ENCODE data around the gene ZNF362.
"Not testable (repeated sequence)": the region's sequence is repeated elsewhere in the genome, so short reads cannot be mapped to it uniquely, and the experiment has no call there.

ZNF362 gene

GRCh38 chr1:33305816-33306652 is 49.7 kb downstream of the ZNF362 start:
- DNase-seq (ENCODE audit: low read depth in 2 of 3, low spot score in 2 of 3) = no peak

GRCh38 chr1:33306653-33307493 is 50.6 kb downstream of the ZNF362 start:
- no peak for DNase-seq (ENCODE audit: low read depth in 2 of 3, low spot score in 2 of 3)

GRCh38 chr1:33307494-33307864 is 51.2 kb downstream of the ZNF362 start:
- DNase-seq (ENCODE audit: low read depth in 2 of 3, low spot score in 2 of 3) = no peak

- not testable (repeated sequence) for DNase-seq (ENCODE audit: low read depth in 2 of 3, low spot score in 2 of 3)
Measured at GRCh38 chr1:33309351-33309750, 53.1 kb downstream of the ZNF362 start.

- DNase-seq (ENCODE audit: low read depth in 2 of 3, low spot score in 2 of 3) = no peak
Measured at GRCh38 chr1:33310702-33311101, 54.4 kb downstream of the ZNF362 start.

- DNase-seq (ENCODE audit: low read depth in 2 of 3, low spot score in 2 of 3) = no peak
Measured at GRCh38 chr1:33311706-33312412, 55.6 kb downstream of the ZNF362 start.

GRCh38 chr1:33312413-33312749 is 56.1 kb downstream of the ZNF362 start:
- DNase-seq (ENCODE audit: low read depth in 2 of 3, low spot score in 2 of 3) = no peak

GRCh38 chr1:33314416-33314815 is 58.1 kb downstream of the ZNF362 start:
- DNase-seq (ENCODE audit: low read depth in 2 of 3, low spot score in 2 of 3) = no peak

- no peak for DNase-seq (ENCODE audit: low read depth in 2 of 3, low spot score in 2 of 3)
Measured at GRCh38 chr1:33316601-33317000, 60.3 kb downstream of the ZNF362 start.

- no peak for DNase-seq (ENCODE audit: low read depth in 2 of 3, low spot score in 2 of 3)
Measured at GRCh38 chr1:33317354-33317753, 61.1 kb downstream of the ZNF362 start.

GRCh38 chr1:33317946-33318345 is 61.7 kb downstream of the ZNF362 start:
- no peak for DNase-seq (ENCODE audit: low read depth in 2 of 3, low spot score in 2 of 3)

GRCh38 chr1:33319186-33319948 is 63.1 kb downstream of the ZNF362 start:
- no peak for DNase-seq (ENCODE audit: low read depth in 2 of 3, low spot score in 2 of 3)

- DNase-seq (ENCODE audit: low read depth in 2 of 3, low spot score in 2 of 3) = no peak
Measured at GRCh38 chr1:33319949-33320618, 63.8 kb downstream of the ZNF362 start.

- no peak for DNase-seq (ENCODE audit: low read depth in 2 of 3, low spot score in 2 of 3)
Measured at GRCh38 chr1:33320619-33321165, 64.4 kb downstream of the ZNF362 start, which contains the start of gene A3GALT2. TSS of gene A3GALT2 (minus strand) at chr1:33321098. CDS start at chr1:33321098, 0 bp downstream.

GRCh38 chr1:33321178-33321577 is 64.9 kb downstream of the ZNF362 start:
- DNase-seq (ENCODE audit: low read depth in 2 of 3, low spot score in 2 of 3) = no peak

GRCh38 chr1:33322109-33322508 is 65.8 kb downstream of the ZNF362 start:
- DNase-seq (ENCODE audit: low read depth in 2 of 3, low spot score in 2 of 3) = no peak

- no peak for DNase-seq (ENCODE audit: low read depth in 2 of 3, low spot score in 2 of 3)
Measured at GRCh38 chr1:33322870-33323585, 66.7 kb downstream of the ZNF362 start.

- no peak for DNase-seq (ENCODE audit: low read depth in 2 of 3, low spot score in 2 of 3)
Measured at GRCh38 chr1:33323663-33324477, 67.6 kb downstream of the ZNF362 start.

Measured in activated CD8-positive, alpha-beta memory T cell treated with anti-CD3 and anti-CD28 coated beads for 48 hours (primary cell).